HepG2 (cell line): Measurements from ENCODE around the gene KRT76. TPM values are rescaled to one million over a fixed set of nuclear protein-coding genes. Genes with fewer than 3 reads are reported as not detected.

Source experiments
- ATAC-seq: fragments of 200-7000 bp; cut with Tn5 transposase; 3 replicates; pipeline ENCODE4 v1.9.1; 2020; ENCODE audit warnings: mild to moderate bottlenecking, moderate library complexity
- BruUV-seq: library from RNA; stranded (reverse); fragments of 400-500 nt; replicated peaks from 2 replicates; lab custom pipeline; 2021; lab: Mats Ljungman, UMichigan
- CTCF ChIA-PET: fragments of 300-600 bp; formaldehyde crosslinking; extraction: SDS; loops from one replicate; lab custom pipeline; 2021; ENCODE audit warnings: low total read pairs, inconsistent platforms, low intra/inter-chr PET ratio; lab: Yijun Ruan, JAX
- POLR2A ChIA-PET: fragments of 350-600 bp; sonication (Branson Sonifier 250); formaldehyde crosslinking; loops from one replicate; lab custom pipeline; 2020; ENCODE audit warnings: antibody characterized with exemption, inconsistent platforms; lab: Yijun Ruan, JAX
- DNase-seq: peaks from one replicate; pipeline ENCODE4 v3.0.0-alpha.2; 2015; ENCODE audit warnings: low spot score
- FAIRE-seq: peaks from 3 replicates; lab custom pipeline; 2011; peaks lifted over from hg19 to GRCh38; lab: Jason Lieb, UNC
- H2AFZ ChIP-seq: one replicate; pipeline ENCODE4 v1.6.1; 2011; ENCODE audit warnings: low read length, inconsistent platforms
- H3K27ac ChIP-seq: fragments of 300-600 bp; 3 replicates; pipeline ENCODE4 v1.8.0; 2011; ENCODE audit warnings: mixed run types, mild to moderate bottlenecking, mixed read lengths, low read length, inconsistent platforms; ENCODE audit not compliant: insufficient read depth; ENCODE audit errors: extremely low read length
- H3K27me3 ChIP-seq, 2 experiments: fragments of 200-600 bp in 1 of 2; 2 replicates in 1 of 2; 3 replicates in 1 of 2; pipeline versions ENCODE4 v1.6.0 to v1.8.0; 2011; ENCODE audit warnings: low read length in 2 of 2, mild to moderate bottlenecking in 2 of 2, moderate library complexity in 2 of 2, inconsistent platforms in 1 of 2; ENCODE audit not compliant: insufficient read depth in 2 of 2, control insufficient read depth in 1 of 2
- H3K36me3 ChIP-seq, 2 experiments: fragments of 200-600 bp in 1 of 2; replicated peaks in 1 of 2; 2 replicates in 1 of 2; 3 replicates in 1 of 2; pipeline versions ENCODE4 v1.5.1 to v1.8.0; 2011; ENCODE audit warnings: low read length in 2 of 2, inconsistent platforms in 1 of 2; ENCODE audit not compliant: insufficient read depth in 2 of 2, control insufficient read depth in 1 of 2
- H3K4me1 ChIP-seq: 2 replicates; pipeline ENCODE4 v1.5.1; 2012; ENCODE audit warnings: low read length, inconsistent platforms; ENCODE audit not compliant: insufficient read depth
- H3K4me2 ChIP-seq: 2 replicates; pipeline ENCODE4 v1.6.0; 2011; ENCODE audit warnings: low read depth, low read length, inconsistent platforms
- H3K4me3 ChIP-seq, 3 experiments: fragments of 200-600 bp in 1 of 3; sonication (generic), shearing (Covaris generic) in 1 of 3; replicated peaks in 1 of 3; 2 replicates each; pipeline ENCODE4 v1.5.1; 2011 to 2016; ENCODE audit warnings: low read length in 3 of 3, inconsistent platforms in 2 of 3, low read depth in 2 of 3, mild to moderate bottlenecking in 2 of 3, control low read depth in 1 of 3, mixed read lengths in 1 of 3; ENCODE audit not compliant: insufficient read depth in 1 of 3
- H3K79me2 ChIP-seq: one replicate; pipeline ENCODE4 v1.6.1; 2011; ENCODE audit warnings: low read length, inconsistent platforms; ENCODE audit not compliant: insufficient read depth
- H3K9ac ChIP-seq: 2 replicates; pipeline ENCODE4 v1.6.0; 2011; ENCODE audit warnings: mild to moderate bottlenecking, low read depth, low read length, inconsistent platforms; ENCODE audit not compliant: insufficient read depth
- H3K9me3 ChIP-seq: 2 replicates; pipeline ENCODE4 v1.5.1; 2012; ENCODE audit warnings: mild to moderate bottlenecking, low read length
- H4K20me1 ChIP-seq: 2 replicates; pipeline ENCODE4 v1.6.0; 2011; ENCODE audit warnings: inconsistent platforms, mild to moderate bottlenecking, low read length, moderate library complexity; ENCODE audit not compliant: insufficient read depth
- ETV6 ChIP-seq: sonication (generic); formaldehyde crosslinking; conservative IDR thresholded peaks from 2 replicates; pipeline ENCODE4 v1.4.0; 2020; ENCODE audit warnings: missing genetic modification reagents
- HHEX ChIP-seq: IDR thresholded peaks from 2 replicates; pipeline ENCODE4 v1.6.1; 2016; ENCODE audit warnings: control low read depth
- HMG20B ChIP-seq: conservative IDR thresholded peaks from 2 replicates; pipeline ENCODE4 v1.6.1; 2016; ENCODE audit warnings: missing genetic modification reagents, missing compliant biosample characterization
- IKZF4 ChIP-seq: sonication (generic); formaldehyde crosslinking; IDR thresholded peaks from 2 replicates; pipeline ENCODE4 v1.5.1; 2020; ENCODE audit warnings: borderline replicate concordance, mild to moderate bottlenecking, low read depth, missing genetic modification reagents; ENCODE audit errors: not compliant biosample characterization
- IKZF5 ChIP-seq: IDR thresholded peaks from 2 replicates; pipeline ENCODE4 v1.6.1; 2018; ENCODE audit warnings: missing genetic modification reagents, mild to moderate bottlenecking, missing compliant biosample characterization
- SETDB1 ChIP-seq: sonication (generic); formaldehyde crosslinking; IDR thresholded peaks from 2 replicates; pipeline ENCODE4 v1.5.1; 2020; ENCODE audit warnings: missing genetic modification reagents, mild to moderate bottlenecking, borderline replicate concordance
- SIN3A ChIP-seq: IDR thresholded peaks from 2 replicates; pipeline ENCODE4 v1.6.1; 2011; ENCODE audit warnings: low read depth, mild to moderate bottlenecking, control low read depth, low read length, borderline replicate concordance
- ZBTB7A ChIP-seq: sonication (generic); formaldehyde crosslinking; IDR thresholded peaks from 2 replicates; pipeline ENCODE4 v1.8.0; 2022; ENCODE audit warnings: mild to moderate bottlenecking, missing genetic modification reagents
- ZFP62 ChIP-seq: sonication (generic); formaldehyde crosslinking; IDR thresholded peaks from 2 replicates; pipeline ENCODE4 v1.4.0; 2020; ENCODE audit warnings: missing genetic modification reagents
- ZNF207 ChIP-seq: fragments of 450-650 bp; IDR thresholded peaks from 2 replicates; pipeline ENCODE4 v1.6.1; 2016; ENCODE audit warnings: antibody characterized with exemption, borderline replicate concordance
- ZNF326 ChIP-seq: sonication (generic); formaldehyde crosslinking; IDR thresholded peaks from 2 replicates; pipeline ENCODE4 v1.4.0; 2020; ENCODE audit warnings: missing genetic modification reagents, borderline replicate concordance
- ZNF605 ChIP-seq: sonication (generic); formaldehyde crosslinking; IDR thresholded peaks from 2 replicates; pipeline ENCODE4 v1.8.0; 2022; ENCODE audit warnings: mild to moderate bottlenecking, missing genetic modification reagents
- ZNF614 ChIP-seq: IDR thresholded peaks from 2 replicates; pipeline ENCODE4 v1.6.1; 2018; ENCODE audit warnings: missing biosample characterization, missing genetic modification reagents, inconsistent platforms, borderline replicate concordance
- ZNF619 ChIP-seq: sonication (generic); formaldehyde crosslinking; IDR thresholded peaks from 2 replicates; pipeline ENCODE4 v1.4.0; 2020; ENCODE audit warnings: mild to moderate bottlenecking, missing genetic modification reagents
- ZNF724P ChIP-seq: sonication (generic); formaldehyde crosslinking; IDR thresholded peaks from 2 replicates; pipeline ENCODE4 v1.8.0; 2022; ENCODE audit warnings: missing genetic modification reagents, borderline replicate concordance
- ZNF780A ChIP-seq: sonication (generic); formaldehyde crosslinking; IDR thresholded peaks from 2 replicates; pipeline ENCODE4 v1.8.0; 2022; ENCODE audit warnings: mild to moderate bottlenecking, missing genetic modification reagents, moderate library complexity
- WGBS: methylation state at CpG from one replicate; pipeline ENCODE4 v1.1.6; 2017; ENCODE audit warnings: low lambda C conversion rate; 5-methylcytosine and 5-hydroxymethylcytosine counted together
- in situ Hi-C: cut with HindIII; loops from 2 replicates; pipeline ENCODE4 v1.10.0; 2017; ENCODE audit warnings: low pct_unique_long_range_greater_than_20kb; ENCODE audit not compliant: extremely low pct_ligation_motif_present
- intact Hi-C: fragments of 100-400 bp; cut with micrococcal nuclease; formaldehyde crosslinking; loops from one replicate; pipeline ENCODE4 v1.10.0; 2022; ENCODE audit not compliant: unreplicated experiment
- polyA plus RNA-seq, 8 experiments: library from polyadenylated mRNA; depleted of rRNA in 3 of 8; stranded (reverse) in 7 of 8; unstranded in 1 of 8; fragments of >200 nt; fragmentation: Illumina TruSeq in 4 of 8; extraction: Trizol in 4 of 8; gene quantifications; 2 replicates each; pipeline versions ENCODE4 v1.2.1 to v1.2.3, GENCODE V29; 2011 to 2016; ENCODE audit warnings: low read depth in 4 of 8, missing spikeins in 1 of 8, mixed read lengths in 1 of 8; ENCODE audit not compliant: insufficient read depth in 1 of 8
- total RNA-seq, 5 experiments: library from RNA; depleted of rRNA; stranded (reverse); fragments of >200 nt; fragmentation: Illumina TruSeq; extraction: Trizol; gene quantifications; 2 replicates each; pipeline ENCODE4 v1.2.3, GENCODE V29; 2016; ENCODE audit warnings: low read depth in 1 of 5
- TF ChIP-seq, protein P1 (sequence below): sonication (generic); formaldehyde crosslinking; conservative IDR thresholded peaks from 2 replicates; pipeline ENCODE4 v1.4.0; 2020; ENCODE audit warnings: missing genetic modification reagents

KRT76 gene
- total and polyA plus RNA-seq, 2 of the 13 experiments (the other 11 are each of a cell fraction or from before 2014, with no cell fraction given), result not detected

- TF ChIP-seq HHEX, result no peak
- TF ChIP-seq IKZF4 (CRISPR knock-in tag), result no peak
- TF ChIP-seq ZFP62, result no peak
- TF ChIP-seq ZNF614 (CRISPR knock-in tag), result no peak
- TF ChIP-seq ZNF207, result no peak
These were observed 50.1 kb downstream of the KRT76 start (continued) for GRCh38 chr12:52727037-52727436.

DNA sequence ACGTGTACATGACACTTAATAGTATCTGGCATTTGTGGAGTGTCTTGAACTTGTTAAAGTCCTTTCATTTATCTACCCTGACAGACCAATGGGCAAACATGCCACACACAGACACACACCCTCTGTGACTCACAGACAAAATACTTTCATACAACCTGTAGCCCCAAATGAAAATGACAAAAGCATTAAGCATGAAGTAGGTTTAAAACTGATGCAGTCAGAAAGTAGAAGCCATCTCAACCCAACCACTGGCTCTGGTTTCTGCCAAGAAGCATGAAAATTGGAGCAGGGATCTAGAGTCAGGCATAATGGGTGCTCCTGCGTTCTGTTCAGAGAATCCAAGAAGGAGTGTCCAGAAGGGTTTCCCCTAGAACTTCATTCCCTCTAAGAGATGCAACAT is 50.7 kb downstream of the KRT76 start:
- Histone ChIP-seq H3K79me2 (no peaks in the 10 kb centered on the region), H3K4me3 (no peak overlapping the region), H4K20me1 (no peaks in the 10 kb centered on the region), H3K27ac (no peak overlapping the region), H3K9me3 (no peaks in the 10 kb centered on the region), H3K36me3 (no peaks in the 10 kb centered on the region), H3K4me1 (no peaks in the 10 kb centered on the region), H3K27me3 (peaks cover 2 to 41% of the 10 kb centered on the region in 2 experiments; a peak in 3 of 5 replicates), H3K9ac (no peak overlapping the region), H3K4me2 (no peak overlapping the region), H2AFZ (no peak overlapping the region)
- DNase-seq (no peak), FAIRE-seq (no peak), ATAC-seq (no peak)
- WGBS, result 0% methylated on average over 1 of the region's 2 CpGs
- intact Hi-C loops, result no loop called here
- POLR2A ChIA-PET, result no interaction called here
- BruUV-seq, result no TSS peak
- in situ Hi-C loops, result no loop called here
- CTCF ChIA-PET, result no interaction called here
- no peak for TF ChIP-seq ZNF724P (CRISPR knock-in tag)
- TF ChIP-seq ZNF326 (CRISPR knock-in tag), result no peak
- no peak for TF ChIP-seq ZBTB7A
- no peak for TF ChIP-seq ZNF780A (CRISPR knock-in tag)
- no peak for TF ChIP-seq SIN3A
- TF ChIP-seq HMG20B, result no peak
- TF ChIP-seq SETDB1, result no peak
- no peak for TF ChIP-seq IKZF5
- TF ChIP-seq ETV6, result no peak
- TF ChIP-seq ZNF619 (CRISPR knock-in tag), result no peak
- TF ChIP-seq, protein P1, sequence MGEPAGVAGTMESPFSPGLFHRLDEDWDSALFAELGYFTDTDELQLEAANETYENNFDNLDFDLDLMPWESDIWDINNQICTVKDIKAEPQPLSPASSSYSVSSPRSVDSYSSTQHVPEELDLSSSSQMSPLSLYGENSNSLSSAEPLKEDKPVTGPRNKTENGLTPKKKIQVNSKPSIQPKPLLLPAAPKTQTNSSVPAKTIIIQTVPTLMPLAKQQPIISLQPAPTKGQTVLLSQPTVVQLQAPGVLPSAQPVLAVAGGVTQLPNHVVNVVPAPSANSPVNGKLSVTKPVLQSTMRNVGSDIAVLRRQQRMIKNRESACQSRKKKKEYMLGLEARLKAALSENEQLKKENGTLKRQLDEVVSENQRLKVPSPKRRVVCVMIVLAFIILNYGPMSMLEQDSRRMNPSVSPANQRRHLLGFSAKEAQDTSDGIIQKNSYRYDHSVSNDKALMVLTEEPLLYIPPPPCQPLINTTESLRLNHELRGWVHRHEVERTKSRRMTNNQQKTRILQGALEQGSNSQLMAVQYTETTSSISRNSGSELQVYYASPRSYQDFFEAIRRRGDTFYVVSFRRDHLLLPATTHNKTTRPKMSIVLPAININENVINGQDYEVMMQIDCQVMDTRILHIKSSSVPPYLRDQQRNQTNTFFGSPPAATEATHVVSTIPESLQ, result no peak
- TF ChIP-seq ZNF605, result no peak
- TF ChIP-seq, all 625 proteins: peak for 0
